Activated CD4-positive, alpha-beta T cell treated with anti-CD3 and anti-CD28 coated beads for 36 hours (primary cell): ENCODE results near the gene CACTIN. TPM values are rescaled to one million over a fixed set of nuclear protein-coding genes. Genes with fewer than 3 reads are reported as not detected.

Source experiments
- ATAC-seq: fragments of 200-7000 bp; cut with Tn5 transposase; one replicate; pipeline ENCODE4 v1.10.0; 2021; ENCODE audit warnings: mild to moderate bottlenecking, moderate library complexity
- CTCF ChIA-PET: fragments of 350-600 bp; sonication (Branson Sonifier 250); formaldehyde crosslinking; loops from one replicate; lab custom pipeline; 2021; ENCODE audit warnings: antibody characterized with exemption; lab: Charles Lee
- POLR2A ChIA-PET: fragments of 350-600 bp; sonication (Branson Sonifier 250); formaldehyde crosslinking; loops from one replicate; lab custom pipeline; 2021; ENCODE audit warnings: antibody characterized with exemption, inconsistent platforms; lab: Charles Lee
- DNase-seq: peaks from one replicate; pipeline ENCODE4 v3.0.0-alpha.2; 2020
- H3K27ac Mint-ChIP-seq: one replicate; pipeline ENCODE4 v1.8.0; 2021; ENCODE audit warnings: mixed read lengths
- H3K27me3 Mint-ChIP-seq: one replicate; pipeline ENCODE4 v1.8.0; 2021; ENCODE audit warnings: mixed read lengths
- H3K36me3 Mint-ChIP-seq: one replicate; pipeline ENCODE4 v1.8.0; 2021; ENCODE audit warnings: low read depth, mixed read lengths
- H3K4me1 Mint-ChIP-seq: one replicate; pipeline ENCODE4 v1.8.0; 2021; ENCODE audit warnings: mixed read lengths
- H3K4me3 Mint-ChIP-seq: one replicate; pipeline ENCODE4 v1.8.0; 2021; ENCODE audit warnings: mild to moderate bottlenecking, moderate library complexity, mixed read lengths
- H3K9me3 Mint-ChIP-seq: one replicate; pipeline ENCODE4 v1.8.0; 2021; ENCODE audit warnings: low read depth, mixed read lengths
- intact Hi-C, 2 experiments: fragments of 100-400 bp; cut with DNase I in 1 of 2; cut with micrococcal nuclease in 1 of 2; formaldehyde crosslinking; loops; one replicate each; pipeline versions ENCODE4 v1.14.2 to v1.15.1; 2022 to 2024; cut with DNase I, micrococcal nuclease
- total RNA-seq, 2 experiments: library from RNA; stranded (reverse); gene quantifications; one replicate each; pipeline ENCODE4 v1.2.3, GENCODE V29; 2021

The CACTIN gene
- total RNA-seq, 2 experiments from 2014 or later, result 28.0 to 33.6 TPM

DNA sequence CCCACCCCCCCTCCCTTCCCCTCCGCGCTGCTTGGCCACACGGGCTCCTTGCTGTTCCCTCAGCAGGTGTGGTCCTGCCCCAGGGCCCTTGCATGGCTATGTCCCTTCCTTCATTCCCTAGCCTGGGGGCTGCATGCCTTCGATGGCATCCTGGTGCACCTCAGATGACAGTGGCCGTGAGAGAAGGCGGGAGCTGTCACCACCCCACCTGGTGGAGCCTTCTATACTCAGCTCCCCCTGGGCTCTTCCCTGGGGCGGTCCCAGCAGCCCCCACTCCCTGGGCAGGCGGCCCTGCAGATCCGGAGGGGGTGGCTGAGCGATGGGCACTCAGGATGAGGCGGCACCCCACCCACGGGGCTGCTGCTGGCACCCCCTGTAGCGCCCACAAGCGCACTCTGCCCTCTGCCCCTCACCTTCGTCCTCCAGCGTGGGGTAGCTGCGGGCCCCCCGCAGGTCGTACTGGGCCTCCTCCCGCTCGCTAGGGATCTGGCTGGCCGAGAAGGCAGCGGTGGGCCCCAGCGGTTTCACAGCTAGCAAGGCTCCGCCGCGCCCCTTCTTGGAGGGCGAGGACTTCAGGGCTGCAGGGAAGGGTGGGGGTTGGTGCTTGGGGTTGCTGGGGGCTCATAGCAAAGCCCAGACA, 17.2 kb upstream of the CACTIN start:
- no peak for DNase-seq
- no peak overlapping the region for H3K27ac Mint-ChIP-seq
- intact Hi-C loops, result no loop called here
- H3K36me3 Mint-ChIP-seq, result no peaks in the 10 kb centered on the region
- no peak overlapping the region for H3K4me3 Mint-ChIP-seq
- H3K4me1 Mint-ChIP-seq, result no peaks in the 10 kb centered on the region
- ChIA-PET POLR2A (no interaction called here), CTCF (no interaction called here)
- no peaks in the 10 kb centered on the region for H3K9me3 Mint-ChIP-seq
- no peak for ATAC-seq
- H3K27me3 Mint-ChIP-seq, result no peaks in the 10 kb centered on the region

DNA sequence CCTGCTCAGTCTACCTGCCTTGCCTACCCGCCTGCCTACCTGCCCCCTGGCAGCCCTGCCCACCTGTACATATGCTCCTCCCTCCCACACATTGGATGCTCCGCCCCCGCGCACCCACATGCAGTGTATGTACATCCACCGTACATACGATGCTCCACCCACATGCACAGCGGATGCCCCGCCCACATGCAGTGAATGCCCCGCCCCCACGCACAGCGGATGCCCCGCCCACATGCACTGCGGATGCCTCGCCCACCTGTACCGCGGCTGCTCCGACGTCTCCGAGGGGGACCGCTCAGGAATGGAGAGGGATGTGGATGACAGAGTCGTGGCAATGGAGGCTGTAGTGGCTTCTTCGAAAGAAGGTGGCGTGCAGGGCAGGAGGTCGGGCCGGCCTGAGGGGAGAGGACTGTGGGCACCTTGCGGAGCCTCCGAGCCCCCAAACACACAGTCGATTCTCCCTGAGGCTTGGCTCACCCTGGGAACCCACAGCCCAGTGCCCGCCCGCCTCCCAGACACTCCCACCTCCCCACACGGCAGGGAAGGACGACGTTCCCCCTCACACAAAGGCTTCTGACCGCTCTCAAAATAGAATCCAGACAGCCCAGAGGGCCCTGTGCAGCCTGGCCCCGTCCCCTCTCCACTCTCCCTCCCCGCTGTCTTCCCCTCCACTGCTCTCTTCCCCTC, 16.5 kb upstream of the CACTIN start:
- POLR2A ChIA-PET, result no interaction called here
- Mint-ChIP-seq H3K9me3 (no peaks in the 10 kb centered on the region), H3K4me1 (no peaks in the 10 kb centered on the region), H3K36me3 (peaks cover 4% of the 10 kb centered on the region), H3K4me3 (no peak overlapping the region), H3K27ac (no peak overlapping the region), H3K27me3 (no peaks in the 10 kb centered on the region)
- ATAC-seq (peak; percentile 55), DNase-seq (peak; percentile 53)
- CTCF ChIA-PET, result interaction anchor here (0.7 kb wide), 1 partner anchor 148 kb away, joined by 4 read pairs; no protein-coding TSS in a partner anchor
- intact Hi-C loops, result no loop called here

DNA sequence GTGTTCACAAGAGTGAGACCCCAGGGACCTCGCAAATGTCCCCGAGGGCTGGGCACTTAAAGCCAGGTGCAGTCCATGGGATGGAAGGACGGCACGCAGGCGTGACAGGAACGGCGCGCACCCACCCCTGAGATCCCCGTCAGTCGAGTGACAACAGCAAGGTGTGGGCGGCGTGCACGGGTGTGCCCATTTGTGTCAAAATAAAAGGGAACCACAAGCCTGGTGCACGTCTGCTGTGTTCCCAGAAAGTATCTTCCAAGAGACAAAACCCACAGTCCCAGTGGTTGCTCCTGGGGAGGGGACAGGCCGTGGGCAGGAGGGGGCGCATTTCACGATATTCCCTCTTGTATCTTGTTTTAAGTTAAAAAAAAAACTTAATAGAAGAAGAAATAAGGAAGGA, 15.7 kb upstream of the CACTIN start:
- intact Hi-C loops, result no loop called here
- H3K36me3 Mint-ChIP-seq, result peaks cover 4% of the 10 kb centered on the region
- H3K4me1 Mint-ChIP-seq, result no peaks in the 10 kb centered on the region
- no peak for ATAC-seq
- no peak overlapping the region for H3K27ac Mint-ChIP-seq
- ChIA-PET POLR2A (no interaction called here), CTCF (interaction anchor here (0.7 kb wide), 1 partner anchor 147 kb away, joined by 4 read pairs; no protein-coding TSS in a partner anchor)
- H3K27me3 Mint-ChIP-seq, result no peaks in the 10 kb centered on the region
- DNase-seq, result no peak
- no peak overlapping the region for H3K4me3 Mint-ChIP-seq
- no peaks in the 10 kb centered on the region for H3K9me3 Mint-ChIP-seq

- Mint-ChIP-seq H3K27ac (no peak overlapping the region), H3K4me1 (no peaks in the 10 kb centered on the region), H3K4me3 (no peak overlapping the region), H3K36me3 (peaks cover 4% of the 10 kb centered on the region), H3K27me3 (no peaks in the 10 kb centered on the region), H3K9me3 (no peaks in the 10 kb centered on the region)
- no peak for DNase-seq
- POLR2A ChIA-PET, result no interaction called here
- no peak for ATAC-seq
- intact Hi-C loops, result no loop called here
- CTCF ChIA-PET, result no interaction called here
Measured at GRCh38 chr19:3641515-3642269, 15.1 kb upstream of the CACTIN start.

DNA sequence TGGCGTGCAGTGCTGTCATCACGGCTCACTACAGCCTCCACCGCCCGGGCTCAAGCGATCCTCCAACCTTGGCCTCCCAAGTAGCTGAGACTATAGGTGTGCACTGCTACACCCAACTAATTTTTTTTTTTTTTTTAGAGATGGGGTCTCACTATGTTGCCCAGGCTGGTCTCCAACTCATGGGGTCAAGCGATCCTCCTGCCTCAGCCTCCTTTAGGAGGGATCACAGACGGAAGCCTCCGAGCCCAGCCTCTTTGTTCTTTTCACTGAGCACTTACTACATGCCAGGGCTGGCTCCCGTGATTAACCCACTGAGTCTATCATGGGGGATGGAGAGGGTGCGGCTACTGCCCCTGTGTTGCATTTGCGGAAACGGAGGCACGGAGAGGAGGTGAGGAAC, 12.9 kb upstream of the CACTIN start:
- Mint-ChIP-seq H3K27me3 (no peaks in the 10 kb centered on the region), H3K9me3 (no peaks in the 10 kb centered on the region), H3K27ac (no peak overlapping the region), H3K4me1 (no peaks in the 10 kb centered on the region), H3K4me3 (no peak overlapping the region), H3K36me3 (peaks cover 4% of the 10 kb centered on the region)
- intact Hi-C loops, result no loop called here
- POLR2A ChIA-PET, result no interaction called here
- ATAC-seq (no peak), DNase-seq (no peak)
- CTCF ChIA-PET, result no interaction called here

GRCh38 chr19:3638208-3639193, 11.9 kb upstream of the CACTIN start:
- Mint-ChIP-seq H3K27ac (no peak overlapping the region), H3K4me3 (no peak overlapping the region), H3K27me3 (no peaks in the 10 kb centered on the region), H3K36me3 (peaks cover 4% of the 10 kb centered on the region), H3K4me1 (no peaks in the 10 kb centered on the region), H3K9me3 (no peaks in the 10 kb centered on the region)
- ChIA-PET CTCF (no interaction called here), POLR2A (no interaction called here)
- no peak for DNase-seq
- ATAC-seq, result no peak
- intact Hi-C loops, result no loop called here

- Mint-ChIP-seq H3K27ac (no peak overlapping the region), H3K27me3 (no peaks in the 10 kb centered on the region)
Measured at GRCh38 chr19:3637621-3638020, 11.0 kb upstream of the CACTIN start.

DNA sequence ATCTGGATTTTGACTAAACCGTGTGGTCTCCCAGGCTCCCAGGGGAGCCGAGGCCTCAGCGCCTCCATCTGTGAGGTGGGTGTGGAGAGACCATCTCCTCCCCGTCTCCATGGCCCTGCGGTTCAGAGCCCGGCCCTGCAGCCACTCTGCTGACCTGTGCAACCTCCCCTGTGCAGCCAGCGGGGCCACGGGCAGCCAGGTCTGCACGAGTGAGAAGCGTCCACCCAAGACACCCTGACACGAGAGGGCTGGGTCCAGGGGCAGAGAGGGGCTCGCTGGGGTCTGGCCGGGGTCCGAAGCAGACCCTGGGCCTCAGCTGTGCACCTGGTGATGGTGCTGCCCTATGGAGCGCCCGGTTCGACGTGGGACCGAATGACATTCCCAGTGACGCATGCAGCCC, 10.4 kb upstream of the CACTIN start:
- Mint-ChIP-seq H3K9me3 (no peaks in the 10 kb centered on the region), H3K36me3 (peaks cover 4% of the 10 kb centered on the region), H3K4me1 (no peaks in the 10 kb centered on the region), H3K27ac (no peak overlapping the region), H3K27me3 (no peaks in the 10 kb centered on the region), H3K4me3 (no peak overlapping the region)
- intact Hi-C loops, result no loop called here
- ChIA-PET POLR2A (no interaction called here), CTCF (no interaction called here)
- ATAC-seq (no peak), DNase-seq (no peak)

More at GRCh38 chr19:3637621-3638020, 11.0 kb upstream of the CACTIN start:
- CTCF ChIA-PET, result no interaction called here
- no peak overlapping the region for H3K4me3 Mint-ChIP-seq
- intact Hi-C loops, result no loop called here
- H3K36me3 Mint-ChIP-seq, result peaks cover 4% of the 10 kb centered on the region
- POLR2A ChIA-PET, result no interaction called here
- no peaks in the 10 kb centered on the region for H3K4me1 Mint-ChIP-seq
- DNase-seq (no peak), ATAC-seq (no peak)
- no peaks in the 10 kb centered on the region for H3K9me3 Mint-ChIP-seq

DNA sequence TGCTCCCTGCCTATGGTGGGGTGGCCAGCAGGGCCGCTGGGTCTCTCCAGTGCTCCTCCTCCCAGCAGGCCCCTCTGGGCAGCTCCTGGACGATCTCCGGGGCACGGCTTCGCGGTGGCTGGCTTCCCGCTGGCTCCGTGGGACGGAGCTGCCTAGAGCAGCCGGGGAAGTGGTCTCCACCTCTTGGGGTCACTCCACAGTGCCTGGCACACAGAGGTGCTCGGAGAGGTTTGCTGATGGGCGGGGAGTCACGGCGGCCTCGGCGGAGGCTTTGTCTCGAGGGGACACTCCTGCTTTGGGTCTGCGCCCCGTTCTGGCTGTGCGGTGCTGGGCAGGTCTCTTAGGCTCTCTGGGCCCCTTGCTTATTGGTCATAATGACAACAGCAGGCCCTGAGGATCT, 9.9 kb upstream of the CACTIN start:
- ChIA-PET POLR2A (no interaction called here), CTCF (interaction anchor here (0.7 to 0.9 kb wide), 2 partner anchors 27 to 105 kb away, joined by 3 read pairs; no protein-coding TSS in a partner anchor)

GRCh38 chr19:3634496-3635045, 8.0 kb upstream of the CACTIN start:
- H3K4me3 Mint-ChIP-seq, result no peak overlapping the region
- H3K4me1 Mint-ChIP-seq, result no peaks in the 10 kb centered on the region
- ATAC-seq (no peak), DNase-seq (no peak)
- peaks cover 4% of the 10 kb centered on the region for H3K36me3 Mint-ChIP-seq
- ChIA-PET POLR2A (no interaction called here), CTCF (no interaction called here)
- no peaks in the 10 kb centered on the region for H3K9me3 Mint-ChIP-seq
- intact Hi-C loops, result no loop called here
- no peaks in the 10 kb centered on the region for H3K27me3 Mint-ChIP-seq
- H3K27ac Mint-ChIP-seq, result peak overlapping the region; percentile 47

More for the DNA sequence above, 9.9 kb upstream of the CACTIN start:
- H3K4me3 Mint-ChIP-seq, result no peak overlapping the region
- no peaks in the 10 kb centered on the region for H3K9me3 Mint-ChIP-seq
- no peak overlapping the region for H3K27ac Mint-ChIP-seq
- intact Hi-C loops, result no loop called here
- H3K36me3 Mint-ChIP-seq, result peaks cover 4% of the 10 kb centered on the region
- H3K4me1 Mint-ChIP-seq, result no peaks in the 10 kb centered on the region
- no peak for ATAC-seq
- no peak for DNase-seq
- no peaks in the 10 kb centered on the region for H3K27me3 Mint-ChIP-seq

DNA sequence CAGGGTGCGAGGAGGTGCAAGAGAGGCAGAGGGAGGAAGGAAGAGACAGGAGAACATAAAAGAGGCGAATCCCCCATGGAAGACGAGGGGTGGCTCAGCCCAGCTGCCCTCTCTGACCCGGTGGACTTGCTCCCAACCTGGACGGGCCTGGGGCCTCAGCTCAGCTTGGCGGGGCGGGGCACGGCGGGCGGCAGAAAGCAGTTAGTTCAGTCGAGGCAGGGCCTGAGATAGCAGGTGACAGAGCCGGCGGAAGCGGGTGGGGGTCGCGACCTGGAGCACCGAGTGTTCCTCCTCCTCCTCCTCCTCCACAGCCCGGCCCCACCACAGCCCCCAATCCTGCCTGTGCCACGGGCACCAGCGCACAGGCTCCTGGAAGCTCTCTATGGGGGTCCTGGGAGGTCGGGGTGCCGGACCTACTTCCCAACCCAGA, 7.0 kb upstream of the CACTIN start:
- ATAC-seq (no peak), DNase-seq (no peak)
- intact Hi-C loops, result no loop called here
- Mint-ChIP-seq H3K27me3 (no peaks in the 10 kb centered on the region), H3K36me3 (peaks cover 2% of the 10 kb centered on the region), H3K27ac (no peak overlapping the region), H3K4me1 (no peaks in the 10 kb centered on the region), H3K9me3 (no peaks in the 10 kb centered on the region), H3K4me3 (no peak overlapping the region)
- POLR2A ChIA-PET, result no interaction called here
- CTCF ChIA-PET, result no interaction called here
